ENCODE results near the gene NKX1-1. TPM values are rescaled to one million over a fixed set of nuclear protein-coding genes. Genes with fewer than 3 reads are reported as not detected.
"Not testable (repeated sequence)": the region's sequence is repeated elsewhere in the genome, so short reads cannot be mapped to it uniquely, and the experiment has no call there.

NKX1-1 gene
- total RNA-seq, 3 donors from 2014 or later: not detected

GRCh38 chr4:1398681-1399507 is 7.3 kb downstream of the NKX1-1 start:
- intact Hi-C loops (cut with DNase I; ENCODE audit: low total_unique reads): no loop called here
- H3K27me3 ChIP-seq: peaks cover 0 to 49% of the 10 kb centered on the region in 2 donors

GRCh38 chr4:1396806-1397455 is 9.3 kb downstream of the NKX1-1 start:
- Histone ChIP-seq H3K9me3 (peaks cover 9 to 20% of the 10 kb centered on the region in 2 donors), H3K36me3 (no peaks in the 10 kb centered on the region), H3K27ac (no peak overlapping the region), H3K4me3 (no peak overlapping the region), H3K4me1 (no peaks in the 10 kb centered on the region), H3K27me3 (peaks cover 0 to 30% of the 10 kb centered on the region in 2 donors)
- no peak for TF ChIP-seq POLR2A (IDR thresholded peaks at IDR 0.05)
- no peak for TF ChIP-seq POLR2AphosphoS5 (IDR thresholded peaks at IDR 0.05)
- no peak for TF ChIP-seq CTCF (IDR thresholded peaks at IDR 0.05)
- intact Hi-C loops (cut with DNase I; ENCODE audit: low total_unique reads): no loop called here
- DNase-seq (ENCODE audit: low spot score in 2 of 2): peak in 1 of 2 donors; percentile 37

More at GRCh38 chr4:1398681-1399507, 7.3 kb downstream of the NKX1-1 start:
- no peaks in the 10 kb centered on the region for H3K36me3 ChIP-seq
- H3K4me3 ChIP-seq: no peak overlapping the region
- no peaks in the 10 kb centered on the region for H3K4me1 ChIP-seq
- no peak overlapping the region for H3K27ac ChIP-seq
- TF ChIP-seq POLR2AphosphoS5 (IDR thresholded peaks at IDR 0.05) (no peak), POLR2A (IDR thresholded peaks at IDR 0.05) (no peak), CTCF (IDR thresholded peaks at IDR 0.05) (no peak)
- peak in 1 of 2 donors; percentile 36 for DNase-seq (ENCODE audit: low spot score in 2 of 2)
- H3K9me3 ChIP-seq: peaks cover 0 to 18% of the 10 kb centered on the region in 2 donors

- Histone ChIP-seq H3K36me3 (no peaks in the 10 kb centered on the region), H3K9me3 (peaks cover 16 to 20% of the 10 kb centered on the region in 2 donors), H3K27me3 (peaks cover 0 to 22% of the 10 kb centered on the region in 2 donors), H3K4me1 (no peaks in the 10 kb centered on the region), H3K27ac (no peak overlapping the region), H3K4me3 (no peak overlapping the region)
- peak in 1 of 2 donors; percentile 47 for DNase-seq (ENCODE audit: low spot score in 2 of 2)
- TF ChIP-seq POLR2A (IDR thresholded peaks at IDR 0.05) (no peak), CTCF (IDR thresholded peaks at IDR 0.05) (no peak), POLR2AphosphoS5 (IDR thresholded peaks at IDR 0.05) (no peak)
- intact Hi-C loops (cut with DNase I; ENCODE audit: low total_unique reads): no loop called here
These were observed 10.1 kb downstream of the NKX1-1 start for GRCh38 chr4:1395941-1396805.

- H3K27ac ChIP-seq; DNase-seq (ENCODE audit: low spot score in 2 of 2); H3K4me1 ChIP-seq; intact Hi-C loops (cut with DNase I; ENCODE audit: low total_unique reads); H3K4me3 ChIP-seq; H3K36me3 ChIP-seq: not testable (repeated sequence)
- Histone ChIP-seq H3K27me3 (peaks cover 0 to 15% of the 10 kb centered on the region in 2 donors), H3K9me3 (peaks cover 17 to 20% of the 10 kb centered on the region in 2 donors)
These were observed 10.8 kb downstream of the NKX1-1 start for GRCh38 chr4:1395389-1395820.

GRCh38 chr4:1394554-1395388 is 11.5 kb downstream of the NKX1-1 start:
- DNase-seq (ENCODE audit: low spot score in 2 of 2): not testable (repeated sequence)

More at GRCh38 chr4:1394554-1395388, 11.5 kb downstream of the NKX1-1 start:
- H3K4me3 ChIP-seq; H3K4me1 ChIP-seq; H3K36me3 ChIP-seq; intact Hi-C loops (cut with DNase I; ENCODE audit: low total_unique reads); H3K27ac ChIP-seq; H3K27me3 ChIP-seq: not testable (repeated sequence)
- peaks cover 17 to 20% of the 10 kb centered on the region in 2 donors for H3K9me3 ChIP-seq
